Endodermal cell (in vitro differentiated cells): ENCODE results near the gene AOC3. TPM values are rescaled to one million over a fixed set of nuclear protein-coding genes. Genes with fewer than 3 reads are reported as not detected.

ENCODE experiments used
- DNase-seq: peaks from one replicate; pipeline ENCODE4 v3.0.0-alpha.2; 2017
- H3K27ac ChIP-seq: 2 replicates; pipeline ENCODE4 v1.5.1; 2013; ENCODE audit warnings: mild to moderate bottlenecking, low read depth, low read length, moderate library complexity
- H3K27me3 ChIP-seq: 2 replicates; pipeline ENCODE4 v1.6.1; 2013; ENCODE audit warnings: mild to moderate bottlenecking, low read length, moderate library complexity; ENCODE audit not compliant: insufficient read depth, control insufficient read depth, poor library complexity, severe bottlenecking
- H3K36me3 ChIP-seq: 2 replicates; pipeline ENCODE4 v1.7.0; 2013; ENCODE audit warnings: mild to moderate bottlenecking, low read length, moderate library complexity; ENCODE audit not compliant: control insufficient read depth, insufficient read depth
- H3K4me1 ChIP-seq: one replicate; pipeline ENCODE4 v1.7.0; 2013; ENCODE audit warnings: low read length; ENCODE audit not compliant: control insufficient read depth, insufficient read depth
- H3K4me3 ChIP-seq: 2 replicates; pipeline ENCODE4 v1.5.1; 2013; ENCODE audit warnings: mild to moderate bottlenecking, low read length, moderate library complexity
- H3K9ac ChIP-seq: 2 replicates; pipeline ENCODE4 v1.6.1; 2013; ENCODE audit warnings: mild to moderate bottlenecking, low read length, moderate library complexity; ENCODE audit not compliant: poor library complexity, severe bottlenecking; ENCODE audit errors: extremely low read depth
- H3K9me3 ChIP-seq: 2 replicates; pipeline ENCODE4 v1.6.1; 2013; ENCODE audit warnings: mild to moderate bottlenecking, low read length, moderate library complexity; ENCODE audit not compliant: control insufficient read depth
- H3K27ac Mint-ChIP-seq: 2 replicates; pipeline ENCODE4 v1.8.0; 2020; ENCODE audit warnings: mixed read lengths
- H3K27me3 Mint-ChIP-seq: 2 replicates; pipeline ENCODE4 v1.8.0; 2021; ENCODE audit warnings: mild to moderate bottlenecking, mixed read lengths; ENCODE audit not compliant: insufficient read depth
- H3K36me3 Mint-ChIP-seq: 2 replicates; pipeline ENCODE4 v1.8.0; 2020; ENCODE audit warnings: low read depth, mixed read lengths
- H3K4me1 Mint-ChIP-seq: 2 replicates; pipeline ENCODE4 v1.8.0; 2020; ENCODE audit warnings: mixed read lengths
- H3K4me3 Mint-ChIP-seq: 2 replicates; pipeline ENCODE4 v1.8.0; 2020; ENCODE audit warnings: mild to moderate bottlenecking, moderate library complexity, mixed read lengths
- H3K9me3 Mint-ChIP-seq: 2 replicates; pipeline ENCODE4 v1.8.0; 2020; ENCODE audit warnings: mild to moderate bottlenecking, mixed read lengths
- WGBS, 2 experiments: methylation state at CpG; one replicate each; pipeline versions ENCODE4 v1.1.5 to v1.1.7; 2013; ENCODE audit warnings: missing lambda C conversion rate in 2 of 2, mixed read lengths in 1 of 2; ENCODE audit not compliant: insufficient coverage in 1 of 2, insufficient read length in 1 of 2; 5-methylcytosine and 5-hydroxymethylcytosine counted together
- total RNA-seq, 2 donors: library from RNA; stranded (reverse); fragmentation: NEBNext Ultra II Directional in 1 of 2; extraction: Animal tissue kit (Norgen Biotek cat#: 25700) in 1 of 2; gene quantifications; 2 replicates in 1 of 2; 3 replicates in 1 of 2; pipeline ENCODE4 v1.2.1, GENCODE V29; 2021
- TF ChIP-seq, protein P1 (sequence below): fragments of 200-600 bp; sonication (generic); conservative IDR thresholded peaks from 2 replicates; pipeline ENCODE4 v1.5.0; 2021; ENCODE audit warnings: antibody characterized with exemption, mild to moderate bottlenecking

AOC3 gene
- total RNA-seq, 2 donors from 2014 or later, result 1.3 to 1.9 TPM

DNA sequence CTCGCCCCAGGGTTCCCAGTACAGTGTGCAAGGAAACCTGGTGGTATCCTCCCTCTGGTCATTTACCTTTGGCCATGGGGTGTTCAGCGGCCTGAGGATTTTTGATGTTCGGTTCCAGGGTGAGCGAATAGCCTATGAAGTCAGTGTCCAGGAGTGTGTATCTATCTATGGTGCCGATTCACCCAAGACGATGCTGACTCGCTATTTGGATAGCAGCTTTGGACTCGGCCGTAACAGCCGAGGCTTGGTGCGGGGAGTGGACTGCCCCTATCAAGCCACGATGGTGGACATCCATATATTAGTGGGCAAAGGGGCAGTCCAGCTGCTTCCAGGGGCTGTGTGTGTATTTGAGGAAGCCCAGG lies 5.5 kb upstream of the AOC3 start:
- TF ChIP-seq, protein P1, sequence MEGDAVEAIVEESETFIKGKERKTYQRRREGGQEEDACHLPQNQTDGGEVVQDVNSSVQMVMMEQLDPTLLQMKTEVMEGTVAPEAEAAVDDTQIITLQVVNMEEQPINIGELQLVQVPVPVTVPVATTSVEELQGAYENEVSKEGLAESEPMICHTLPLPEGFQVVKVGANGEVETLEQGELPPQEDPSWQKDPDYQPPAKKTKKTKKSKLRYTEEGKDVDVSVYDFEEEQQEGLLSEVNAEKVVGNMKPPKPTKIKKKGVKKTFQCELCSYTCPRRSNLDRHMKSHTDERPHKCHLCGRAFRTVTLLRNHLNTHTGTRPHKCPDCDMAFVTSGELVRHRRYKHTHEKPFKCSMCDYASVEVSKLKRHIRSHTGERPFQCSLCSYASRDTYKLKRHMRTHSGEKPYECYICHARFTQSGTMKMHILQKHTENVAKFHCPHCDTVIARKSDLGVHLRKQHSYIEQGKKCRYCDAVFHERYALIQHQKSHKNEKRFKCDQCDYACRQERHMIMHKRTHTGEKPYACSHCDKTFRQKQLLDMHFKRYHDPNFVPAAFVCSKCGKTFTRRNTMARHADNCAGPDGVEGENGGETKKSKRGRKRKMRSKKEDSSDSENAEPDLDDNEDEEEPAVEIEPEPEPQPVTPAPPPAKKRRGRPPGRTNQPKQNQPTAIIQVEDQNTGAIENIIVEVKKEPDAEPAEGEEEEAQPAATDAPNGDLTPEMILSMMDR, result no peak
- 94 to 96% methylated on average over 8 to 12 of the region's 12 CpGs for WGBS, 2 experiments
- Histone ChIP-seq H3K4me1 (peaks cover 3% of the 10 kb centered on the region), H3K9ac (no peak overlapping the region), H3K27me3 (no peaks in the 10 kb centered on the region), H3K4me3 (no peak overlapping the region), H3K36me3 (peaks cover 46% of the 10 kb centered on the region), H3K9me3 (no peaks in the 10 kb centered on the region), H3K27ac (no peak overlapping the region)
- H3K9me3 Mint-ChIP-seq, result no peaks in the 10 kb centered on the region
- H3K36me3 Mint-ChIP-seq, result peaks cover 51% of the 10 kb centered on the region
- H3K27me3 Mint-ChIP-seq, result no peaks in the 10 kb centered on the region
- no peak overlapping the region for H3K27ac Mint-ChIP-seq
- peaks cover 16% of the 10 kb centered on the region for H3K4me1 Mint-ChIP-seq
- DNase-seq, result no peak
- no peak overlapping the region for H3K4me3 Mint-ChIP-seq

DNA sequence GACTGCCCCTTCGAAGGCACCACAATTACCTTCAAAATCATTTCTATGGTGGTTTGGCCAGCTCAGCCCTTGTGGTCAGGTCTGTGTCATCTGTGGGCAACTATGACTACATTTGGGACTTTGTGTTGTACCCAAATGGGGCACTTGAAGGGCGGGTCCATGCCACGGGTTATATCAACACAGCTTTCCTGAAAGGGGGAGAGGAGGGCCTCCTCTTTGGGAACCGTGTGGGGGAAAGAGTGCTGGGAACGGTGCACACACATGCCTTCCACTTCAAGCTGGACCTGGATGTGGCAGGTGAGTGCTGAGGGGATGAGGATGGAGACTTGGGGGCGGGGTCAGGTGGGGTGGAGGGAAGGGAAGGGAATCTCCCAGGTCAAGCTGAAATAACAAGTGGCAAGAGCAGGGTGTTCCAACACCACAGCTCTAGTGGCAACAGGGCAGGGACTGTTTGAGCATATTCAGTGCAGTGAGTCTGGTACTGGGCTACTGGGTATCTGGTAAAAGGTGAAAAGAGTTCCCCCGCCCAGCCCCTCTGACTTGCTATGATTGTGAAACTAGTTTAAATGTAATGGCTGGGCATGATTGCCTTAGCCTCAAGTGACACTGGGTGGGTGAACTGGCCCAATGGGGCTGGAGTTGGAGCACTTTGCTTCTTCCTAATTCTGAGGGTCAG lies 4.9 kb upstream of the AOC3 start:
- Mint-ChIP-seq H3K4me3 (no peak overlapping the region), H3K36me3 (peaks cover 48% of the 10 kb centered on the region), H3K4me1 (peaks cover 18% of the 10 kb centered on the region), H3K9me3 (no peaks in the 10 kb centered on the region), H3K27ac (no peak overlapping the region), H3K27me3 (no peaks in the 10 kb centered on the region)
- no peak for DNase-seq
- Histone ChIP-seq H3K9ac (no peak overlapping the region), H3K36me3 (peaks cover 42% of the 10 kb centered on the region), H3K9me3 (no peaks in the 10 kb centered on the region), H3K4me1 (peaks cover 3% of the 10 kb centered on the region), H3K27ac (no peak overlapping the region), H3K4me3 (no peak overlapping the region), H3K27me3 (no peaks in the 10 kb centered on the region)
- TF ChIP-seq, protein P1, result no peak
- 92% methylated on average over 7 of the region's 7 CpGs; no CpG with 5 or more reads in 1 of the 2 experiments for WGBS, 2 experiments

DNA sequence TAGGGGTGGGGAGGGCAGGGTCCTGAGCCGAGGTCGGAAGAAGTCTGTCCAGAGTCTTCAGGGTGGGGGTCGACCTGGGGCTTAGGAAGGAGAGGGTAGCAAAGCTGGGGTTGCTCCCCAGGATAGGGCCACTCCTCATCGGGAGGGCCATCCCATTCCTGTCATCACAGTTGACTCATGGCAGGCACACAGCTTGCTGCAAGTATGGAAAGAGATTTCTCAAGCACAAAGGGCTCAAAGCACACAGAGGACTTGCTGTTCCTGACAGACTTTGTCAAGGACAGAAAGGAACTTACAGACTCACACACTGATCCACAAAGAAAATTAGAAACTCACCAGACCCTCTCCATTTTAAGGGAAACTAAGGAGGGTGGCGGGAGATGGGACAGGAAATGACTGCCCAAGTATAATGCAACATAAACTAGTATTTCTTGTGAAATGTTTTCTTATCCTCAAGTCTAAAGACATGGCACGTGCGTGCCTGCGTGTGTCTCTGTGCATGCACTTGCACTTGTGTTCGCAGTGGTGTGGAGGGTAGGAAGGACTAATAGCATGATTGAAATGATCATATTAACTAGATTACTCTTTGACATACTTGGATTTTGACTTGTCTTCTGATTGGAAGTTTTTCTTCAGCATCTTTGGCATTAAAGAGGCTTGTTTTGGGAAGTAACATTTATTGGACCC lies 4.3 kb upstream of the AOC3 start:
- TF ChIP-seq, protein P1, result no peak
- no peaks in the 10 kb centered on the region for H3K27me3 Mint-ChIP-seq
- Histone ChIP-seq H3K9ac (no peak overlapping the region), H3K36me3 (peaks cover 35% of the 10 kb centered on the region), H3K27ac (no peak overlapping the region), H3K4me1 (peaks cover 3% of the 10 kb centered on the region), H3K27me3 (no peaks in the 10 kb centered on the region), H3K9me3 (no peaks in the 10 kb centered on the region), H3K4me3 (no peak overlapping the region)
- no peak for DNase-seq
- peak overlapping the region; percentile 35 for H3K27ac Mint-ChIP-seq
- H3K9me3 Mint-ChIP-seq, result no peaks in the 10 kb centered on the region
- H3K36me3 Mint-ChIP-seq, result peaks cover 42% of the 10 kb centered on the region
- H3K4me1 Mint-ChIP-seq, result peaks cover 17% of the 10 kb centered on the region
- no peak overlapping the region for H3K4me3 Mint-ChIP-seq
- 90 to 92% methylated on average over 5 to 8 of the region's 9 CpGs for WGBS, 2 experiments
